A673 (cell line): ENCODE measurements around the gene NEK6. TPM values are rescaled to one million over a fixed set of nuclear protein-coding genes. Genes with fewer than 3 reads are reported as not detected.
A peak's percentile ranks its signal among the peaks of the same experiment; 100 is the strongest.

ENCODE experiments used
- BruUV-seq: library from RNA; stranded (reverse); fragments of 400-500 nt; replicated peaks from 2 replicates; lab custom pipeline; 2021; lab: Mats Ljungman, UMichigan
- CTCF ChIA-PET: fragments of 300-600 bp; sonication (Branson Sonifier 250); formaldehyde crosslinking; loops from one replicate; lab custom pipeline; 2022; ENCODE audit warnings: antibody characterized with exemption; lab: Charles Lee
- POLR2A ChIA-PET: fragments of 300-600 bp; sonication (Branson Sonifier 250); formaldehyde crosslinking; loops from one replicate; lab custom pipeline; 2022; ENCODE audit warnings: antibody characterized with exemption; ENCODE audit not compliant: low non-redundant PET; lab: Charles Lee
- DNase-seq: peaks from one replicate; pipeline ENCODE4 v3.0.0-alpha.2; 2015; ENCODE audit warnings: low spot score
- H3K27ac ChIP-seq: fragments of 200-600 bp; sonication (generic); 2 replicates; pipeline ENCODE4 v1.5.1; 2016; ENCODE audit warnings: mixed run types, low read depth, mild to moderate bottlenecking, mixed read lengths, antibody characterized with exemption, low read length; ENCODE audit not compliant: poor library complexity, severe bottlenecking
- H3K27me3 ChIP-seq: fragments of 200-600 bp; sonication (generic); replicated peaks from 2 replicates; pipeline ENCODE4 v1.6.1; 2017; ENCODE audit warnings: mixed run types, low read depth, mild to moderate bottlenecking, mixed read lengths, antibody characterized with exemption, low read length; ENCODE audit not compliant: insufficient read depth, poor library complexity
- H3K36me3 ChIP-seq: fragments of 200-600 bp; sonication (generic); 2 replicates; pipeline ENCODE4 v1.6.1; 2016; ENCODE audit warnings: mixed run types, mild to moderate bottlenecking, mixed read lengths, antibody characterized with exemption, low read length; ENCODE audit not compliant: insufficient read depth, poor library complexity, severe bottlenecking
- H3K4me1 ChIP-seq: fragments of 200-600 bp; sonication (generic); 2 replicates; pipeline ENCODE4 v1.6.1; 2017; ENCODE audit warnings: mixed run types, mild to moderate bottlenecking, mixed read lengths, antibody characterized with exemption, low read length; ENCODE audit not compliant: insufficient read depth, poor library complexity, severe bottlenecking
- H3K4me3 ChIP-seq: fragments of 200-600 bp; sonication (generic); 2 replicates; pipeline ENCODE4 v1.5.1; 2016; ENCODE audit warnings: low read depth, mixed run types, mild to moderate bottlenecking, mixed read lengths, low read length; ENCODE audit not compliant: poor library complexity, severe bottlenecking
- H3K9me3 ChIP-seq: fragments of 200-600 bp; sonication (generic); 2 replicates; pipeline ENCODE4 v1.6.1; 2016; ENCODE audit warnings: mixed run types, low read depth, mild to moderate bottlenecking, mixed read lengths, antibody characterized with exemption, low read length; ENCODE audit not compliant: poor library complexity, severe bottlenecking
- CTCF ChIP-seq: fragments of 300-800, 200-600 bp; sonication (generic); conservative IDR thresholded peaks from 2 replicates; pipeline ENCODE4 v1.5.1; 2017; ENCODE audit warnings: low read depth, mild to moderate bottlenecking, antibody characterized with exemption, low read length, moderate library complexity, mixed read lengths
- EZH2 ChIP-seq: fragments of 200-600 bp; sonication (generic); IDR thresholded peaks from 2 replicates; pipeline ENCODE4 v1.6.1; 2017; ENCODE audit warnings: borderline replicate concordance, low read depth, mild to moderate bottlenecking, mixed read lengths, antibody characterized with exemption, low read length; ENCODE audit not compliant: poor library complexity, severe bottlenecking
- intact Hi-C: fragments of 100-400 bp; cut with micrococcal nuclease; formaldehyde crosslinking; loops from one replicate; pipeline ENCODE4 v1.10.0; 2022; ENCODE audit not compliant: unreplicated experiment
- total RNA-seq: library from RNA; stranded (reverse); gene quantifications from 2 replicates; pipeline ENCODE4 v1.2.3, GENCODE V29; 2021

The NEK6 gene
- total RNA-seq, 1 experiment from 2014 or later: 23.3 TPM

- no TSS peak for BruUV-seq
Observed at GRCh38 chr9:124258607-124259157, 933 bp downstream of the NEK6 start.

GRCh38 chr9:124259158-124259808 is 1.5 kb downstream of the NEK6 start:
- Histone ChIP-seq H3K27me3 (no peaks in the 10 kb centered on the region), H3K4me1 (peaks cover 21% of the 10 kb centered on the region), H3K27ac (peak overlapping the region; percentile 75), H3K9me3 (no peaks in the 10 kb centered on the region), H3K4me3 (peak overlapping the region; percentile 93), H3K36me3 (no peaks in the 10 kb centered on the region)
- DNase-seq: peak; percentile 81
- intact Hi-C loops: no loop called here
- ChIA-PET POLR2A (no interaction called here), CTCF (interaction anchor here (0.7 kb wide), 1 partner anchor 13 kb away, joined by 3 read pairs; no protein-coding TSS in a partner anchor)
- BruUV-seq: TSS peak; percentile 28
- TF ChIP-seq CTCF (no peak), EZH2 (no peak)

More at GRCh38 chr9:124258607-124259157, 933 bp downstream of the NEK6 start:
- Histone ChIP-seq H3K4me3 (peak overlapping the region; percentile 93), H3K36me3 (no peaks in the 10 kb centered on the region), H3K9me3 (no peaks in the 10 kb centered on the region), H3K27me3 (no peaks in the 10 kb centered on the region), H3K27ac (peak overlapping the region; percentile 75), H3K4me1 (peaks cover 21% of the 10 kb centered on the region)
- no peak for TF ChIP-seq CTCF
- DNase-seq: no peak
- POLR2A ChIA-PET: no interaction called here
- intact Hi-C loops: no loop called here
- CTCF ChIA-PET: interaction anchor here (0.7 kb wide), 1 partner anchor 13 kb away, joined by 3 read pairs; no protein-coding TSS in a partner anchor

- no peak overlapping the region for H3K4me3 ChIP-seq
- intact Hi-C loops: no loop called here
- POLR2A ChIA-PET: no interaction called here
Observed at GRCh38 chr9:124260769-124261603, 3.2 kb downstream of the NEK6 start.

More at GRCh38 chr9:124260769-124261603, 3.2 kb downstream of the NEK6 start:
- H3K27me3 ChIP-seq: no peaks in the 10 kb centered on the region
- no peaks in the 10 kb centered on the region for H3K36me3 ChIP-seq
- TF ChIP-seq CTCF: no peak
- TF ChIP-seq EZH2: no peak
- peak overlapping the region; percentile 25 for H3K27ac ChIP-seq
- no peaks in the 10 kb centered on the region for H3K9me3 ChIP-seq
- no peak for DNase-seq
- BruUV-seq: no TSS peak
- CTCF ChIA-PET: no interaction called here
- H3K4me1 ChIP-seq: peaks cover 21% of the 10 kb centered on the region
